TTC549 (cell line): ENCODE measurements around the gene WDR70.
"Not testable (repeated sequence)": the region's sequence is repeated elsewhere in the genome, so short reads cannot be mapped to it uniquely, and the experiment has no call there.

Experiments
- FAIRE-seq: peaks from 2 replicates; lab custom pipeline; 2012; peaks lifted over from hg19 to GRCh38; lab: Jason Lieb, UNC

The WDR70 gene

DNA sequence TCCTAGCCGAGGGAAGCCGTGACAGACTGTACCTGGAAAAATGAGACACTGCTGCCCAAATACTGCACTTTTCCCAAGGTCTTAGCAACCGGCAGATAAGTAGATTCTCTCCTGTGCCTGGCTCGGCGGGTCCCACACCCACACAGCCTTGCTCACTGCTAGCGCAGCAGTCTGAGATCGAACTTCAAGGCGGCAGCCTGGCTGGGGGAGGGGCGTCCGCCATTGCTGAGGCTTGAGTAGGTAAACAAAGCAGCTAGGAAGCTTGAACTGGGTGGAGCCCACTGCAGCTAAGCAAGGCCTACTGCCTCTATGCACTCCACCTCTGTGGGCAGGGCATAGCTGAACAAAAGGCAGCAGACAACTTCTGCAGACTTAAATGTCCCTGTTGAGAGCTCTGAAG is 309.8 kb downstream of the WDR70 start:
- FAIRE-seq, result not testable (repeated sequence)

- FAIRE-seq, result not testable (repeated sequence)
These were observed 315.2 kb downstream of the WDR70 start for GRCh38 chr5:37694333-37694732.

- no peak for FAIRE-seq
These were observed 315.7 kb downstream of the WDR70 start for GRCh38 chr5:37694867-37695266.

DNA sequence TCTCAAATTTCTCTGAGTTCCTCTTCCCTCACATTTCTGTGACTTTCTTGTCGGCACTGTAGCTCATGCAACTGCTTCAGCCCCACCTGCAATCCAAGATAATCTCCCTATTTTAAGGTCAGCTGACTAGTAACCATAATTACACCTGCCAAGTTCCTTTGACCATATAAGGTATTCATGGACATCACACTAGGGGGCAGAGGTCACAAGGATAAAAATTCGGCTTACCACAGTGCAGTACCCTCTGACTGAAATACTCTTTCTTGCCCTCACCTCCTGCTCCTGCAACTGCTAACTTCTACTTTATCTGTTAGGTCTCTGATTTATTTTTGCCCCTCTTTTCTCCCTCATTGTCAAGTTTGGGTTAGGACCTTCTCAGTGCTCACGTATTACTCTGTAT is 316.5 kb downstream of the WDR70 start:
- FAIRE-seq, result no peak

DNA sequence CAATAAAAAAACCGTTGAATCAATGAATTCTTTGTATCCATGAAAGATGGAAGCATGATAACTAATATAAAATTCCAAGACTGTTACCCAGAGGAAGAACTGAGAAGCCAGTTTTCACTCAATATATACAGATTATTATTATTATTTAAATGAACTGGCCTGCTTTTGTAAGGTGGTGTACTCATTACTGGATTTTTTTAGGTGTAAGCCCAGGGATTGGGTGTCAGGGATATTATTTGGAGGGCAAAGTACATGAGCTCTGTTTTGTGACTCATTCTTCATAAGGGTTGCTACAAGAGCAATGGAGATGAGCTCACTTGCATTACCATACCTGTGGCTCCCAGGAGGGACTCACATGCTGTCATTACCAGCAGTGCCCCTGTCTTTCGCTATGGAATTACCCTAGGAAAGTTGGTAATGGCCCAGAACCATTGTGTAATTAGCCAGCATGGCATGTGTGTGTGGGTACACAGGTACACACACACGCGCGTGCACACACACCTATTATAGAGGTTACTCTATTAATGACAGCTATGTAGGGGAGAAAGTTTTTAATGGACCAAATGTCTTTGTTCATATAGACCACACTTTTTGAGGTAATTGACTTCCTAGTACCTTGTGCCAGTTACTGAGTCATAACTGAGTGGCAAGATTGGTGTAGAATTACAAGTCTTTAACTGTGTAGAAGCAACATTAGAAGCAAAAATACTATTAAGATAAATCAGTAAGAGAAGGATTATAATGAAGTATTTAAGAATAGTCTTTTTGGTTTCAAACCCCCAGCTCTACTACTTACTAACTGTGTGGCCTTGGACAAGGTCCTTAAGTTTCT is 317.3 kb downstream of the WDR70 start:
- FAIRE-seq, result no peak

DNA sequence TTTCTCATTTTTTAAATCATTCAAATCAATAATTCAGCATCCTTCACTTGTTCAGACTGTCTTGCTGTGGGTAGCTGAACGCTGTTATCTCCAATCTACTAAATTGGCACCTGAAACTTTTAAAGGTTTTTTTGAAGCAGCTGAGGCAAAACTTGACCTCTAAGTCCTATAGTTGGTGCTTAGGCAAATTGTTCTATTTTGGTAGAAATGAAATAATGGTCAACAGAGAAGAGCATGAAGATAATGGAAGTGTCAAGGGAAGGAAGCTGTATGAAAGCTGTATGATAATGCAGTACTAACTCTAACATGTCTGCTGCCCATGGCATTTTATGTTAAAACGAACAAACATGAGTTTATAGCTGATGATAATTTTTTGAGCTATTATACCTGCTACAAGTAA is 322.8 kb downstream of the WDR70 start:
- no peak for FAIRE-seq

DNA sequence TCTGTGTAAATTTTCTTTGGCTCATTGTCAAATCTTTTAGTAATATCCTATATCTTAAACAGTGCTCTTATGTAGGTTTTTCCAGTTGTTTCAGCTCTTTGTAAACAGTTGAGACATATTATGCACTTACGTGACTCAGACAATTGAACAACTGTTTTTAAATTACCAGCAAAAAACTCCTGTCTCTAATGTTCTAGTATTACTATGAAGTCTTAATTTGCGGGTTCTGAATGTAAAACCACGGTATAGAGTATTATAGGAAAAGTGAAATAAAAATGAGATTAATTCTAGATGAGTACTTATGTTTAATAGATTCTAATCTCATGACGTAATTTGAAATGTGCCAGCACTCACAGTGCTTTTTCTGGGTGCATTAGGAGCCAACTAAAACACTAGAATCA is 324.7 kb downstream of the WDR70 start:
- no peak for FAIRE-seq

DNA sequence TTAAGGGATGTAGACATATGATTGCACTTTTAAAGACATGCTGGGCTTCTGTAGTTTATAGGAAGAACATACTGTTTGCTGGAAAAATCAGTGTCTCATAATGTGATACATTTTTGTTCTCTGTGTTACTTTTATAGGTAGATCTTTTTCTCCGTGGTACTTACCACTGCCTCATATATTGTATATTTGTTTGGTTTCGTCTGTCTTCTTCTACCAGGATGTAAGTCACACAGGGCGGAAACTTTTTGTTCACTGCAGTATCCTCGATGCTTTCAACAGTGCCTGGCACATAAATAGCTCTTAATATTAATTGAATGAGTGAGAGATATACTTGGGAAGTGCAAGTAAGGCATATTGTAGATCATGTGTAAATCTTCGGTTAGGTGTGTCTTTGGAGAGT is 325.3 kb downstream of the WDR70 start:
- no peak for FAIRE-seq

- FAIRE-seq, result no peak
These were observed 329.9 kb downstream of the WDR70 start for GRCh38 chr5:37709020-37709419.

DNA sequence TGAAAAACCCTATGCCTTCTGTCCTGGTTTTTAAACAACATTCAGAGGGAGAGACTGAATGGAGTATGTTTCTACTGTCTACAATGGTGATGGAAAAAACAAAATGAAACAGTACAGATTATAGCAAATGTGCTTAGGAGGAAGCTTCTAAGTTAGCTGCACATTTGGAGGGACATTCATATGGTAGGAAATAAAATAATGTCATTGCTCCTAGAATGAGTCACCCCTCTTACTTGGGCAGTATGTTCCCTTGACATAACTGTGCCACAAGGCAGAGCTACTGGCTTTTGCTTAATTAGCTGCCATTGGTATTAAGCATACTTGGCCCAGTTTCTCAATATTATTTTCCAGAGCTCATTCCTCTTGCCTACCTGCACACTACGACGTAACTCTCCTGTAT is 331.8 kb downstream of the WDR70 start:
- no peak for FAIRE-seq

GRCh38 chr5:37712750-37713149 is 333.6 kb downstream of the WDR70 start:
- no peak for FAIRE-seq

DNA sequence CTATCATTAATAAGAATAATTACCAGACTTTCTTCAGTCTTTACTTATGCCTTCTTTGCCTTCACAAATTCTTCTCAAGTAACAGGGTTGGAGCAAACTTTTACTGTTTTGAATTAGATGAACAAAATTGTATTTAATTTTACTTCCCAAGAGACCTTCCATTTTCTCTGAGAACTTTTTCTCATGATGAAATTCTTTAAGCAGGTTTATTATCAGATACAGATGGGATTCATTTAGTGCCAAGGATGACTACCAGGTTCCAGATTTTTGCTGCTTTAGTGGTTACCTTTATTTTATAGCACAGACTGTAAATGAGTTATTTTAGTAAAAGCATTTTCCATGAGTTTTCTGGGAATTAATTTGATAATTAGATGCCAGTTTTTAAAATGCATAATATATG is 335.6 kb downstream of the WDR70 start:
- FAIRE-seq, result no peak

- no peak for FAIRE-seq
These were observed 336.2 kb downstream of the WDR70 start for GRCh38 chr5:37715361-37715760.

DNA sequence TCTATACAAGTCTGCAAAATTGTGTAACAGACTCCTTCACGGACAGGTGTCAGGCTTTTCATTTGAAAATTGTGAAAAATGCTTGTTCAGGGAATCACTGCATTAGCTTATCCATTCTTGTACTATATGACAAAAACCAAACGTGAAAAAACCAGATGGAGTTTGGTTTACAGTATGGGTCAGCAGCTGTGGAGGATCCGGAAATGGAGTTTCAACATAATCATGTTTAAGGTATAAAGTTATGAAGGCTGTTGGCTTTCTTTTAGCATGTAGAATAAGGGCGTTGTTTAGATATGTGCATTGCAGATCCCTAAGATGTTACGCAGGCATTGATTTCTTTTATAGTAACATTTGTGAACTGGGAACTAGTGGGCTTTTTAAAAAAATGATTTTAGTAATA is 336.9 kb downstream of the WDR70 start:
- no peak for FAIRE-seq

DNA sequence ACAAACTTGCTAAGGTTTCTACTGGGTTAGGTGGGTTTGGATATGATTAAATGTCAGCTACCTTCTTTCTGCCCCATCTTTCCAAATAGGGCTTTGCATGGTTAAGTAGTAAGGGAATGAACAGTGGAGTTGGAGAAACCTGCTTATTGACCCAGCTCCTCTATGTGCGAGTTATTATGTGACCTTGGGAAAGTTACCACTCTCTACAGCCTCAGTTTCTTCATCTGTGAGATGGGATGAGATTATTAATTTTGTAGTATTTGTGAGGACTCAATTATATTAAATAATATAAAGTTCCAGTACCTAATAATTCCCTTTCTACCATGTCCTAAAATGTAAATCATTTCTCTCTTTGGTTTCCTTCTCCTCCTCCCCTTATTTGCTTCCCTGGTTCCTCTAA is 337.3 kb downstream of the WDR70 start:
- FAIRE-seq, result no peak

DNA sequence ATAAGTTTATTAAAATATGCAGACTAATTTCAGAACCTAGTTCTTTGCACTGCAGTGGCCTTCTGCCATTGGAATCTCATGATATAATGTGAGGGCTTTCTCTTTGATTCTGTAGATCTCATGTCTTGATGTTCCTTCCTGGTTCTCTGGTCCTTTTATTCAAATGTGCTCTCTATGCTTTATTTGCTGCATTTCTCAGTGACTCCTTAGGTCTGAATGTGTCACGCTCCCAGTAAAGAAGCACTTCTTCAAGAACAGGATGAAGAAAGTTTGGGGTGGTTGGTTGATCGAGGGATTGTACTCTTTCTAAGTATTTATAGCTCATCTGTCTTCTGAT is 338.1 kb downstream of the WDR70 start:
- no peak for FAIRE-seq

- no peak for FAIRE-seq
These were observed 338.7 kb downstream of the WDR70 start for GRCh38 chr5:37717613-37718431.

DNA sequence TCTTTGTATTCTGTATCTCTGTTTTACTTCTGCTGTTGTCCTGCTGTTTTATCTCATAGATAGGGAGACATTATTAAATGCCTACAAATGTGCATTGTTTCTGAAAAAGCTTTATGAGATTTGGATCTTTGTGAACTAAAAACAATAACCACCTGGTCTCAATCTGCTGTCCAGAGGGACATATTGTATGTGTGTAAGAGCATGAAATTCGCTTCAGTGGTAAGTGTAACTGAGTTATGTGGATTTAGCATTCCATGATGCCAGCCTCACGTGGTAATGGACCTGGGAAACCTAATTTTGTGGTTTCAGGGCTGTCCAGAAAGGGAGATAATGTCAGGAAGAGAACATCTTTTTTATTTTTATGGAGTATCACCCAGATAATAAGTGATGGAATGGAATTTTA is 341.4 kb downstream of the WDR70 start:
- FAIRE-seq, result no peak

GRCh38 chr5:37721447-37721871 is 342.3 kb downstream of the WDR70 start:
- FAIRE-seq, result no peak

DNA sequence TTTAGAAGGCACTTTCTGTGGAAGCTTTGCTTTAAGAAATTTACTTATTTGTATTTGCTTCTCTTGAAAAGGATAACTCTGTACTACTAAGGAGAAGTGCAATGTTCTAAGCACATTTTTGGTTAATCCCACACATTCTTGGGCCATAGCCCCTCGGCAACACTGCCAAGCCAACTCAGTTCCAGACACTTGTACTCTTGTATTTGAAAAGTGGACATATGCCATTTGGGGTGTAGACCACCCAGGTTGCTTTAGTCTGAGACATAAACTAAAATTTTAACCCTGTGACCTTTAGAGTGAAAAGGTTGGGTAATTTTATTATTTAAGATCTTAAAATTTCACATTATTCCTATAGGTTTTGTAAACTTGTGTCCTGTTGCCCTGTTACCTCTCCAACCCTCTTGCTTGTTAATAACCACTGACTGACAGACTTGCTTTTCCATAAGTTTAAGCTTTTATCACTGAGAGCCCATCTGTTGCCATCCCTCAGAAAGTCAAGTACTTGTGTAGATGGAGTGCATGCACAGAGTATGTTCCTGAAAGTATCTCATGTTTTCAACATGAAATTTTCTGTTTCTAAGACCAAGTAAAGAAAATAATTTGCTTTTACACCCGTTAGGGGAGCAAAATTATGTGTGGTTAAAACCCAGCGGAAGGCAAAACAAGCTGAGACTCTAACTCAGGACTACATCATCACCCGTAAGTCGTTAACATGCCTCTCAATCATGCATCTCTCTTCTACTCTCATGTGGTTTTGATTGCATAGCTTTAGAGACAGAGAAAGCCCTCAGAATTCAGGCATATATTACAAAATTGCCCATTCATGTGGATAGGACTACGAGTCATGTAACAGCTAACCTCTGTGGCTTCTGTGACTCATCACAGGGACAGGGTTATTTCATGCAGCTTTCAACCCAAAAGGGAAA is 343.4 kb downstream of the WDR70 start:
- FAIRE-seq, result no peak

GRCh38 chr5:37723162-37723961 is 344.2 kb downstream of the WDR70 start:
- FAIRE-seq, result no peak
